Measurements from ENCODE around the gene CCDC30. TPM values are rescaled to one million over a fixed set of nuclear protein-coding genes. Genes with fewer than 3 reads are reported as not detected.

CCDC30 gene
- total and polyA plus RNA-seq, 9 of the 15 experiments (the other 6 are each of a cell fraction or from before 2014, with no cell fraction given) = 0.05 to 0.91 (median 0.24) TPM

GRCh38 chr1:42681741-42682483 is 218.8 kb downstream of the CCDC30 start, which contains the start of gene YBX1 (continued):
- TF ChIP-seq GABPB1 (CRISPR knock-in tag; IDR thresholded peaks at IDR 0.05) (peak; percentile 89), TRIM24 (IDR thresholded peaks at IDR 0.05) (no peak), ZBTB11 (CRISPR knock-in tag; IDR thresholded peaks at IDR 0.05) (no peak), USF1 (CRISPR knock-in tag; IDR thresholded peaks at IDR 0.05) (peak; percentile 99), TEAD1 (CRISPR knock-in tag; IDR thresholded peaks at IDR 0.05) (peak; percentile 23 to 75; a peak in 2 of 4 replicates), PHB2 (IDR thresholded peaks at IDR 0.05; ENCODE audit: low read depth) (no peak), TFAM (CRISPR knock-in tag; conservative IDR thresholded peaks at IDR 0.05) (no peak), PREB (CRISPR knock-in tag; IDR thresholded peaks at IDR 0.05) (no peak), ZNF24 (IDR thresholded peaks at IDR 0.05) (0 out of 2 replicates have a peak, but pooled peaks have one; percentile 19), NUFIP1 (IDR thresholded peaks at IDR 0.05; ENCODE audit: partially characterized antibody) (no peak), ZNF146 (CRISPR knock-in tag; IDR thresholded peaks at IDR 0.05; ENCODE audit: unreplicated experiment) (no peak), EP300 (IDR thresholded peaks at IDR 0.05; ENCODE audit: low read length) (peak; percentile 36), TARDBP (IDR thresholded peaks at IDR 0.05) (no peak), HCFC1 (IDR thresholded peaks at IDR 0.05; ENCODE audit: low read depth, low read length) (peak; percentile 71), PHF8 (IDR thresholded peaks at IDR 0.05; ENCODE audit: borderline replicate concordance, low read length) (peak; percentile 89), ZFP91 (CRISPR knock-in tag; IDR thresholded peaks at IDR 0.05) (no peak), KAT8 (IDR thresholded peaks at IDR 0.05; ENCODE audit: low read depth) (no peak), JUN (IDR thresholded peaks at IDR 0.05; ENCODE audit: borderline replicate concordance, low read depth, low read length) (no peak), JUN (CRISPR knock-in tag; IDR thresholded peaks at IDR 0.05; ENCODE audit: borderline replicate concordance) (peak; percentile 29; the same call in 1 of the 2 replicates), POLR2B (IDR thresholded peaks at IDR 0.05; ENCODE audit: low read depth, partially characterized antibody) (peak; percentile 91), POLR2H (tag; IDR thresholded peaks at IDR 0.05; ENCODE audit: low read depth) (peak; percentile 94), MCM2 (IDR thresholded peaks at IDR 0.05; ENCODE audit: low read depth) (no peak), ZNF79 (CRISPR knock-in tag; IDR thresholded peaks at IDR 0.05; ENCODE audit: low read depth) (no peak)
